ENCODE results near the gene TALDO1.

TALDO1 gene

DNA sequence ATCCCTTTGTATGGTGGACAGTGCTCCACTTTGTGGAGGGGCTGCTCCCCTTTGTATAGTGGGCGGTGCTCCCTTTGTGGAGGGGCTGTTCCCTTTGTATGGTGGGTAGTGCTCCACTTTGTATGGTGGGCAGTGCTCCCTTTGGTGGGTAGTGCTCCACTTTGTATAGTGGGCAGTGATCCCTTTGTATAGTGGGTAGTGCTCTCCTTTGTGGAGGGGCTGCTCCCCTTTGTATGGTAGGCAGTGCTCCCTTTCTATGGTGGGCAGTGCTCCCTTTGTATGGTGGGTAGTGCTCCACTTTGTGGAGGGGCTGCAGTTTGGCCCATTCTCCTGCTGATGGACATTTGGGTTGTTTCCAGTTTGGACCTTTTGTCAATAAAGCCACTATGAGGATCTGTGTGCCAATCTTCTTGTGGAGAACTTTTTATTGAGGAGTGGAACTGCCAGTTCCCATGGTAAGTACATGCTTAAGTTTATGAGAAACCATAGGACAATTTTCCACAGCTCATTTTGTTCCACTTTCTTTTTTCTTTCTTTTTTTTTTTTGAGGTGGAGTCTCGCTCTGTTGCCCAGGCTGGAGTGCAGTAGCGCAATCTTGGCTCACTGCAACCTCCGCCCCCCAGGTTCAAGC is 4.6 kb upstream of the TALDO1 start:
- Mint-ChIP-seq H3K36me3 (ENCODE audit: low read depth) (no peaks in the 10 kb centered on the region), H3K4me3 (no peak overlapping the region), H3K9me3 (no peaks in the 10 kb centered on the region), H3K27me3 (peaks cover 2% of the 10 kb centered on the region), H3K4me1 (ENCODE audit: low read depth) (peaks cover 9% of the 10 kb centered on the region), H3K27ac (no peak overlapping the region)

DNA sequence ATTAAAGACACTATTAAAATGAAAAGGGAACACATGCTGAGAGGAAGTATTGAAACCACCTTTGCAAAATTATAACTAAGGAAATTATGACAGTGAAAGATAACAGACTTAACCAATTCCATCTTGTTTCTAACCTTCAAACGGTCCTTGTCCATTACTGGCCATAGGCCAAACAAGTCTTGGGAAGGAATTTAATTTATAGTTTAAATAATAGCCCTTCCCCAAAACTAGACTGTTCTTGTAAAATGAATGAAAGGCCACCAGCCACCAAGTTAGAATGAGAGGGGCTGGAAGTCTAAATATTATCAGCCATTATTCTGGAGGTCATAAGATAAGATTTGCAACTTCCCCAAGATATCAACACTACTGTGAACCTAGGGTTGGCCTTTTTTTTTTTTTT is 1.8 kb upstream of the TALDO1 start:
- Mint-ChIP-seq H3K36me3 (ENCODE audit: low read depth) (peaks cover 4% of the 10 kb centered on the region), H3K9me3 (no peaks in the 10 kb centered on the region), H3K27me3 (no peaks in the 10 kb centered on the region), H3K4me1 (ENCODE audit: low read depth) (peaks cover 20% of the 10 kb centered on the region), H3K4me3 (no peak overlapping the region), H3K27ac (no peak overlapping the region)

- Mint-ChIP-seq H3K27ac (no peak overlapping the region), H3K9me3 (no peaks in the 10 kb centered on the region), H3K4me3 (peak overlapping the region; percentile 81), H3K36me3 (ENCODE audit: low read depth) (peaks cover 4% of the 10 kb centered on the region), H3K4me1 (ENCODE audit: low read depth) (peaks cover 20% of the 10 kb centered on the region), H3K27me3 (no peaks in the 10 kb centered on the region)
Observed at GRCh38 chr11:746289-747157, 741 bp upstream of the TALDO1 start.

DNA sequence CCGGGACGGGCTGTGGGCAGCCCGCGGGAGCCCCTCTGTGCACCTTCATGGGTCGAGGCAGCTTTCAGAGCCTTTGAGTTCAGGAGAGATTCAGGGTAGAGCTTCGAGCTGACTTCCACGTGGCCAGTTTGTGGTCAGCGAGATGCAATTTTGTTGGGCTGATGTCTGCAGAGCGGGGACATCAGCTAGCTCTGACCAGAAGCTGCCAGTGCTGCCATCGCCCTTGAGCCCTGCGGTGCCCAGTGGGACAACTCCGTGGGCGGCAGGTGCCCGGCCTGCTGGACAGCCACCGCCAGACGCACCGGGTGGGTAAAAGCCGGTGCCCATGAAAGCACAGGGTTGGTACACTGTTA is 719 bp downstream of the TALDO1 start:
- Mint-ChIP-seq H3K4me1 (ENCODE audit: low read depth) (peaks cover 20% of the 10 kb centered on the region), H3K4me3 (peak overlapping the region; percentile 89), H3K27ac (peak overlapping the region; percentile 91), H3K36me3 (ENCODE audit: low read depth) (peaks cover 4% of the 10 kb centered on the region), H3K9me3 (no peaks in the 10 kb centered on the region), H3K27me3 (no peaks in the 10 kb centered on the region)

- peaks cover 20% of the 10 kb centered on the region for H3K4me1 Mint-ChIP-seq (ENCODE audit: low read depth)
- no peaks in the 10 kb centered on the region for H3K27me3 Mint-ChIP-seq
- peaks cover 4% of the 10 kb centered on the region for H3K36me3 Mint-ChIP-seq (ENCODE audit: low read depth)
- peak overlapping the region; percentile 74 for H3K4me3 Mint-ChIP-seq
- H3K27ac Mint-ChIP-seq: peak overlapping the region; percentile 45
- no peaks in the 10 kb centered on the region for H3K9me3 Mint-ChIP-seq
Observed at GRCh38 chr11:749731-750130, 2.5 kb downstream of the TALDO1 start.

GRCh38 chr11:760236-760635 is 13.0 kb downstream of the TALDO1 start:
- H3K27ac Mint-ChIP-seq: no peak overlapping the region
- no peaks in the 10 kb centered on the region for H3K27me3 Mint-ChIP-seq
- H3K4me3 Mint-ChIP-seq: no peak overlapping the region
- H3K4me1 Mint-ChIP-seq (ENCODE audit: low read depth): peaks cover 3% of the 10 kb centered on the region
- peaks cover 47% of the 10 kb centered on the region for H3K36me3 Mint-ChIP-seq (ENCODE audit: low read depth)
- H3K9me3 Mint-ChIP-seq: no peaks in the 10 kb centered on the region

- Mint-ChIP-seq H3K36me3 (ENCODE audit: low read depth) (peaks cover 51% of the 10 kb centered on the region), H3K4me3 (no peak overlapping the region), H3K4me1 (ENCODE audit: low read depth) (peaks cover 4% of the 10 kb centered on the region), H3K27ac (no peak overlapping the region), H3K27me3 (no peaks in the 10 kb centered on the region), H3K9me3 (no peaks in the 10 kb centered on the region)
Observed at GRCh38 chr11:761526-762108, 14.4 kb downstream of the TALDO1 start.

- H3K9me3 Mint-ChIP-seq: no peaks in the 10 kb centered on the region
- peaks cover 8% of the 10 kb centered on the region for H3K4me1 Mint-ChIP-seq (ENCODE audit: low read depth)
- no peaks in the 10 kb centered on the region for H3K27me3 Mint-ChIP-seq
- H3K4me3 Mint-ChIP-seq: no peak overlapping the region
- H3K27ac Mint-ChIP-seq: peak overlapping the region; percentile 64
- H3K36me3 Mint-ChIP-seq (ENCODE audit: low read depth): peaks cover 48% of the 10 kb centered on the region
Observed at GRCh38 chr11:762421-763072, 15.3 kb downstream of the TALDO1 start.

DNA sequence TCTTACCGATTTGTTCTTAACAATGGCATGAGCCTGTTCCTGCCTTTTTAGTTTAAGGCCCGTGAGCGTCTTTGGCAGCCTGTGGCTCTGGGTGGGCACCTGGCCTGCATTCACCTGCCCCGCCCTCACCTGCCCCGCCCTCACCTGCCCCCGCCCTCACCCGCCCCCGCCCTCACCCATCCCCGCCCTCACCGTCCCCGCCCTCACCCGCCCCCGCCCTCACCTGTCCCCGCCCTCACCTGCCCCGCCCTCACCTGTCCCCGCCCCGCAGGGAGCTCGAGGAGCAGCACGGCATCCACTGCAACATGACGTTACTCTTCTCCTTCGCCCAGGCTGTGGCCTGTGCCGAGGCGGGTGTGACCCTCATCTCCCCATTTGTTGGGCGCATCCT is 15.8 kb downstream of the TALDO1 start:
- H3K27ac Mint-ChIP-seq: no peak overlapping the region
- H3K36me3 Mint-ChIP-seq (ENCODE audit: low read depth): peaks cover 45% of the 10 kb centered on the region

DNA sequence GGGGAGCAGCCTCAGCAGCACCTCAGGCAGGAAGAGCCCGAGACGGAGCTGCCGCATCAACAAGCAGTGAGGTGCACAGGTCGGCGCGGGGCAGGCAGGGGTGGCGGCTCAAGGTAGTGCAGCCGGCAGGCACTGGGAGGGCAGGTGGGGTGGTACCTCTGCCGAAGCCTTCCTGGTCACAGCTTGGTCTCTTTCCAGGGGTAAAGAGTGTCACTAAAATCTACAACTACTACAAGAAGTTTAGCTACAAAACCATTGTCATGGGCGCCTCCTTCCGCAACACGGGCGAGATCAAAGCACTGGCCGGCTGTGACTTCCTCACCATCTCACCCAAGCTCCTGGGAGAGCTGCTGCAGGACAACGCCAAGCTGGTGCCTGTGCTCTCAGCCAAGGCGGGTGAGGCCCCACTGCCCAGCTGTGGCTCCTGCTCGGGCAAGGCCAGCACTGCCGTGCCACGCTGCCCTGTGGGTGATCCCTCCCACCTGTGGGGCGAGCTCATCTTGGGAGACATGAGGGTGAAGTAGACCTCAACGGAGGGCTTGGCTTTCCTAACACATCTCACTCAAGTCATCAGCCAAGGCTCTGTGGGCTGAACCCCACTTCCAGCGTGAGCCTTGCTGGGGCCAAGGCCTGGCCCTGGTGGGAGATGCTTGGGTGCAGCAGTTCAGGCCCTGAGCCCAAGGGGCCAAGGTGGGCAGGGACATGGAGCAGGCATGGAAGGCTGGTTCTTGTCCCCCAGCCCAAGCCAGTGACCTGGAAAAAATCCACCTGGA is 16.5 kb downstream of the TALDO1 start:
- Mint-ChIP-seq H3K4me3 (no peak overlapping the region), H3K9me3 (no peaks in the 10 kb centered on the region), H3K27ac (peak overlapping the region; percentile 26), H3K4me1 (ENCODE audit: low read depth) (peaks cover 8% of the 10 kb centered on the region), H3K36me3 (ENCODE audit: low read depth) (peaks cover 38% of the 10 kb centered on the region), H3K27me3 (no peaks in the 10 kb centered on the region)

More for the DNA sequence above, 15.8 kb downstream of the TALDO1 start:
- Mint-ChIP-seq H3K9me3 (no peaks in the 10 kb centered on the region), H3K4me1 (ENCODE audit: low read depth) (peaks cover 8% of the 10 kb centered on the region), H3K27me3 (no peaks in the 10 kb centered on the region), H3K4me3 (no peak overlapping the region)

DNA sequence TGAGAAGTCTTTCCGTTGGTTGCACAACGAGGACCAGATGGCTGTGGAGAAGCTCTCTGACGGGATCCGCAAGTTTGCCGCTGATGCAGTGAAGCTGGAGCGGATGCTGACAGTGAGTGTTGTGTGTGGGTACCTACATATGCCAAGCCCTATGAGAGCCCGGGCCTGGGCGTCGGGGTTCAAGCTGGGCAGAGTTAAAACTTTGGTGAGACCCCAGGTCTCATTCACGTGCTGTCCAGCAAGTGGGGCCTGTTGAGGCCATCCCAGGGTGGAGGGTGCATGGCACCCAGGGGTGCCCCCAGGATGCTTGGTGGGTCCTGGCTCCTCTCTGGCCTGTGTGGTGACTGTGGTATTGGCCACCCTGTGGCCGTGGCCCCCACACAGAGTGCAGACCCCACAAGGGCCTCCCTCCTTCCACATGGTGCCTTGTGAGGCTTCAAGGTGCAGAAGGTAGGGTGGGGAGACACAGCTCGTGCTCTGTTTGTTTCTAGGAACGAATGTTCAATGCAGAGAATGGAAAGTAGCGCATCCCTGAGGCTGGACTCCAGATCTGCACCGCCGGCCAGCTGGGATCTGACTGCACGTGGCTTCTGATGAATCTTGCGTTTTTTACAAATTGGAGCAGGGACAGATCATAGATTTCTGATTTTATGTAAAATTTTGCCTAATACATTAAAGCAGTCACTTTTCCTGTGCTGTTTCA is 17.2 kb downstream of the TALDO1 start:
- no peaks in the 10 kb centered on the region for H3K27me3 Mint-ChIP-seq
- H3K4me1 Mint-ChIP-seq (ENCODE audit: low read depth): peaks cover 8% of the 10 kb centered on the region
- no peaks in the 10 kb centered on the region for H3K9me3 Mint-ChIP-seq
- H3K4me3 Mint-ChIP-seq: no peak overlapping the region
- H3K27ac Mint-ChIP-seq: no peak overlapping the region
- peaks cover 35% of the 10 kb centered on the region for H3K36me3 Mint-ChIP-seq (ENCODE audit: low read depth)

DNA sequence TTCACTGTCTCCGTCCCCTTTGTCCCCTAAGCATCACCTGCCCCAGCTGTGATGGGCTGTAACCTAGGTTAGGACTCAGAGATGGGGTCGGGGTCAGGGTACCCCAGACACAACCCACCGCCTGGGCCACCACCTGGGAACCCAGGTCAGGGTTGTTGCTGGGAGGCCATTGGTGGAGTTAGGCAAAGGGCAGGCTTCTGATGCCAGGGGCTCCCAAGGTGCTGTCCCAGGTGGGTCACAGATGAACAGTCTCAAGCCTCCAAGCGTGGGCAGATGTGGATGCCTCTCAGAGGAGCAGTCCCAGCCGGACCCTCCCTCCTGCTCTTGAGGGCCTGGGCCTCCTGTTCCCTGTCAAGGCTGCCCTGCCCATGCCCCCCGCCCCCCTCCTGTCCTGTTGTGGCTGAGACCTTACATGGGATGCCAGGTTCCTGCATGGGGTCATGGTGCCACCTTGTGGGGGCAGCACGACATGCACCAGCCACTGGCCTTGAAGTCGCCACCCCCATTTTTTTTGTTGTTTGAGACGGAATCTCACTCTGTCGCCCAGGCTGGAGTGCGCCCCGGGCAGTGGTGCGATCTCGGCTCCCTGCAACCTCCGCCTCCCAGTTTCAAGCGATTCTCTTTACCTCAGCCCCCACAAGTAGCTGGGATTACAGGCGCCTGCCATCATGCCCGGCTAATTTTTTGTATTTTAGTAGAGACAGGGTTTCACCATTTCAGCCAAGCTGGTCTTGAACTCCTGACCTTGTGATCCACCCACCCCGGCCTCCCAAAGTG is 17.9 kb downstream of the TALDO1 start:
- H3K27ac Mint-ChIP-seq: no peak overlapping the region
- peaks cover 5% of the 10 kb centered on the region for H3K4me1 Mint-ChIP-seq (ENCODE audit: low read depth)
- H3K27me3 Mint-ChIP-seq: no peaks in the 10 kb centered on the region

GRCh38 chr11:765802-766091 is 18.5 kb downstream of the TALDO1 start:
- H3K9me3 Mint-ChIP-seq: no peaks in the 10 kb centered on the region
- H3K4me3 Mint-ChIP-seq: no peak overlapping the region
- H3K27ac Mint-ChIP-seq: no peak overlapping the region
- H3K27me3 Mint-ChIP-seq: no peaks in the 10 kb centered on the region
- H3K4me1 Mint-ChIP-seq (ENCODE audit: low read depth): peaks cover 4% of the 10 kb centered on the region
- H3K36me3 Mint-ChIP-seq (ENCODE audit: low read depth): peaks cover 29% of the 10 kb centered on the region

More for the DNA sequence above, 17.9 kb downstream of the TALDO1 start:
- H3K4me3 Mint-ChIP-seq: no peak overlapping the region
- no peaks in the 10 kb centered on the region for H3K9me3 Mint-ChIP-seq
- peaks cover 30% of the 10 kb centered on the region for H3K36me3 Mint-ChIP-seq (ENCODE audit: low read depth)
